Neuronal stem cell (in vitro differentiated cells): ENCODE measurements around the gene SEMA3B.

Source experiments
- DNase-seq: peaks from one replicate; pipeline ENCODE4 v3.0.0-alpha.2; 2013; ENCODE audit warnings: low spot score
- H2AFZ ChIP-seq: one replicate; pipeline ENCODE4 v1.6.1; 2013; ENCODE audit warnings: mild to moderate bottlenecking, low read length, inconsistent platforms
- H2AK5ac ChIP-seq: 2 replicates; pipeline ENCODE4 v1.6.1; 2013; ENCODE audit warnings: low read depth, mild to moderate bottlenecking, inconsistent platforms, low read length, moderate library complexity, mixed read lengths
- H2BK120ac ChIP-seq: 2 replicates; pipeline ENCODE4 v1.6.1; 2013; ENCODE audit warnings: low read depth, mild to moderate bottlenecking, inconsistent platforms, low read length, moderate library complexity, mixed read lengths
- H2BK12ac ChIP-seq: one replicate; pipeline ENCODE4 v1.6.1; 2013; ENCODE audit warnings: low read length, inconsistent platforms
- H2BK15ac ChIP-seq: 2 replicates; pipeline ENCODE4 v1.6.1; 2013; ENCODE audit warnings: mild to moderate bottlenecking, low read length, inconsistent platforms, mixed read lengths
- H2BK5ac ChIP-seq: one replicate; pipeline ENCODE4 v1.6.1; 2013; ENCODE audit warnings: inconsistent platforms, mild to moderate bottlenecking, low read length, moderate library complexity
- H3K14ac ChIP-seq: one replicate; pipeline ENCODE4 v1.6.1; 2013; ENCODE audit warnings: low read length, inconsistent platforms
- H3K18ac ChIP-seq: 2 replicates; pipeline ENCODE4 v1.6.1; 2013; ENCODE audit warnings: low read length, inconsistent platforms
- H3K23ac ChIP-seq: 2 replicates; pipeline ENCODE4 v1.6.1; 2013; ENCODE audit warnings: low read depth, mild to moderate bottlenecking, mixed read lengths, low read length, inconsistent platforms; ENCODE audit not compliant: poor library complexity
- H3K27ac ChIP-seq: replicated peaks from 3 replicates; pipeline ENCODE4 v1.5.1; 2013; ENCODE audit warnings: low read length, inconsistent platforms
- H3K27me3 ChIP-seq, 3 experiments: 2 replicates each; pipeline ENCODE4 v1.6.1; 2013; ENCODE audit warnings: low read length in 3 of 3, mild to moderate bottlenecking in 2 of 3, inconsistent platforms in 1 of 3, low read depth in 1 of 3, mixed read lengths in 1 of 3, moderate library complexity in 1 of 3; ENCODE audit not compliant: control insufficient read depth in 3 of 3, insufficient read depth in 3 of 3
- H3K36me3 ChIP-seq, 2 donors: replicated peaks in 1 of 2; 2 replicates each; pipeline ENCODE4 v1.6.1; 2013; ENCODE audit warnings: low read length in 2 of 2; ENCODE audit not compliant: control insufficient read depth in 2 of 2, insufficient read depth in 2 of 2
- H3K4ac ChIP-seq: 2 replicates; pipeline ENCODE4 v1.6.1; 2013; ENCODE audit warnings: inconsistent platforms, mild to moderate bottlenecking, low read length, moderate library complexity
- H3K4me1 ChIP-seq, 2 donors: 1 replicate in 1 of 2; 2 replicates in 1 of 2; pipeline ENCODE4 v1.6.1; 2013; ENCODE audit warnings: low read length in 2 of 2, low read depth in 1 of 2; ENCODE audit not compliant: control insufficient read depth in 2 of 2, insufficient read depth in 1 of 2
- H3K4me2 ChIP-seq: one replicate; pipeline ENCODE4 v1.6.1; 2013; ENCODE audit warnings: mild to moderate bottlenecking, low read length, inconsistent platforms; ENCODE audit not compliant: insufficient read depth, poor library complexity, severe bottlenecking
- H3K4me3 ChIP-seq, 2 donors: 2 replicates each; pipeline ENCODE4 v1.5.1; 2013; ENCODE audit warnings: low read length in 2 of 2, mild to moderate bottlenecking in 2 of 2, inconsistent platforms in 1 of 2, moderate library complexity in 1 of 2
- H3K79me1 ChIP-seq: one replicate; pipeline ENCODE4 v1.6.1; 2013; ENCODE audit warnings: low read depth, mild to moderate bottlenecking, inconsistent platforms, low read length, moderate library complexity
- H3K9ac ChIP-seq: one replicate; pipeline ENCODE4 v1.6.1; 2013; ENCODE audit warnings: mild to moderate bottlenecking, low read depth, low read length, inconsistent platforms; ENCODE audit not compliant: poor library complexity
- H3K9me3 ChIP-seq, 2 donors: replicated peaks in 1 of 2; 2 replicates each; pipeline versions ENCODE3 to v1.6.1; 2013; ENCODE audit warnings: low read length in 2 of 2, mild to moderate bottlenecking in 2 of 2, inconsistent platforms in 1 of 2, low read depth in 1 of 2, mixed read lengths in 1 of 2, moderate library complexity in 1 of 2; ENCODE audit not compliant: control insufficient read depth in 2 of 2, insufficient read depth in 1 of 2
- H4K8ac ChIP-seq: one replicate; pipeline ENCODE4 v1.6.1; 2013; ENCODE audit warnings: low read depth, mild to moderate bottlenecking, inconsistent platforms, low read length, moderate library complexity
- H4K91ac ChIP-seq: one replicate; pipeline ENCODE4 v1.6.1; 2013; ENCODE audit warnings: low read length, low read depth, mild to moderate bottlenecking, inconsistent platforms; ENCODE audit not compliant: poor library complexity
- WGBS, 2 donors: extraction: QIAGEN DNeasy Blood & Tissue Kit; methylation state at CpG; one replicate each; pipeline ENCODE4 v1.1.7; 2013; ENCODE audit warnings: missing lambda C conversion rate in 2 of 2, mixed read lengths in 1 of 2; ENCODE audit not compliant: insufficient read length in 2 of 2, insufficient replicate concordance in 1 of 2; ENCODE audit errors: extremely low coverage in 2 of 2; 5-methylcytosine and 5-hydroxymethylcytosine counted together

SEMA3B gene

GRCh38 chr3:50274371-50275104 lies 5.6 kb downstream of the SEMA3B start:
- peak overlapping the region; percentile 79 for H2AK5ac ChIP-seq
- WGBS, 2 donors: no CpG with 5 or more reads among the region's 26 CpGs

GRCh38 chr3:50275141-50275995 lies 6.4 kb downstream of the SEMA3B start:
- DNase-seq: no peak
- Histone ChIP-seq H3K9me3 (peaks cover 0 to 4% of the 10 kb centered on the region in 2 donors), H3K4me3 (peak overlapping the region; percentile 22 to 69), H2AFZ (peak overlapping the region; percentile 86), H3K36me3 (no peaks in the 10 kb centered on the region), H2BK5ac (peak overlapping the region; percentile 42), H4K8ac (peak overlapping the region; percentile 72), H3K27me3 (peaks cover 9 to 41% (median 24%) of the 10 kb centered on the region in 3 experiments), H3K18ac (peak overlapping the region; percentile 98), H3K79me1 (peaks cover 4% of the 10 kb centered on the region), H3K4me2 (peak overlapping the region; percentile 78), H2BK120ac (peak overlapping the region; percentile 10), H3K4ac (no peak overlapping the region), H2AK5ac (peak overlapping the region; percentile 79), H3K14ac (peak overlapping the region; percentile 96), H3K4me1 (peaks cover 9 to 13% of the 10 kb centered on the region in 2 donors), H2BK12ac (peak overlapping the region; percentile 99), H3K27ac (no peak overlapping the region), H3K23ac (peak overlapping the region; percentile 82), H4K91ac (no peak overlapping the region), H2BK15ac (peak overlapping the region; percentile 99), H3K9ac (peak overlapping the region; percentile 79)
- WGBS, 2 donors: no CpG with 5 or more reads among the region's 65 CpGs

More at GRCh38 chr3:50274371-50275104, 5.6 kb downstream of the SEMA3B start:
- Histone ChIP-seq H3K14ac (no peak overlapping the region), H2BK5ac (peak overlapping the region; percentile 1), H3K4me2 (peak overlapping the region; percentile 78), H3K27ac (no peak overlapping the region), H3K4me1 (peaks cover 12 to 18% of the 10 kb centered on the region in 2 donors), H2BK15ac (peak overlapping the region; percentile 99), H3K18ac (peak overlapping the region; percentile 77), H3K79me1 (peaks cover 4% of the 10 kb centered on the region), H3K4me3 (no peak overlapping the region), H3K36me3 (no peaks in the 10 kb centered on the region), H4K8ac (peak overlapping the region; percentile 72), H3K9me3 (peaks cover 0 to 4% of the 10 kb centered on the region in 2 donors), H3K9ac (no peak overlapping the region), H3K23ac (peak overlapping the region; percentile 82), H3K4ac (no peak overlapping the region), H3K27me3 (peaks cover 9 to 41% (median 24%) of the 10 kb centered on the region in 3 experiments), H4K91ac (no peak overlapping the region), H2BK120ac (no peak overlapping the region), H2BK12ac (peak overlapping the region; percentile 99), H2AFZ (no peak overlapping the region)
- no peak for DNase-seq

GRCh38 chr3:50275996-50276761 lies 7.2 kb downstream of the SEMA3B start:
- H2AFZ ChIP-seq: peak overlapping the region; percentile 86
- H3K4me2 ChIP-seq: peak overlapping the region; percentile 18
- no peak overlapping the region for H3K4me3 ChIP-seq
- peak overlapping the region; percentile 21 for H3K14ac ChIP-seq
- H3K4me1 ChIP-seq: peaks cover 9 to 13% of the 10 kb centered on the region in 2 donors
- no peak overlapping the region for H3K4ac ChIP-seq
- H2BK15ac ChIP-seq: peak overlapping the region; percentile 99
- H3K79me1 ChIP-seq: peaks cover 4% of the 10 kb centered on the region
- peak overlapping the region; percentile 58 for H2BK12ac ChIP-seq
- H4K8ac ChIP-seq: no peak overlapping the region
- no peak for DNase-seq
- peak overlapping the region; percentile 76 for H3K18ac ChIP-seq
- no CpG with 5 or more reads among the region's 79 CpGs for WGBS, 2 donors
- H3K27me3 ChIP-seq: peaks cover 9 to 41% (median 24%) of the 10 kb centered on the region in 3 experiments
- peak overlapping the region; percentile 84 for H2AK5ac ChIP-seq
- H2BK120ac ChIP-seq: peak overlapping the region; percentile 10
- no peak overlapping the region for H4K91ac ChIP-seq
- H3K36me3 ChIP-seq: no peaks in the 10 kb centered on the region
- H3K27ac ChIP-seq: no peak overlapping the region
- peaks cover 0 to 4% of the 10 kb centered on the region in 2 donors for H3K9me3 ChIP-seq
- H3K23ac ChIP-seq: no peak overlapping the region
- H2BK5ac ChIP-seq: peak overlapping the region; percentile 42
- peak overlapping the region; percentile 44 for H3K9ac ChIP-seq
